PFSK-1 (cell line): ENCODE measurements around the gene TANGO2.

Experiments
- FOXP2 ChIP-seq: optimal IDR thresholded peaks from 2 replicates; pipeline ENCODE3; 2011; ENCODE audit warnings: borderline replicate concordance, control low read depth, inconsistent platforms; ENCODE audit not compliant: insufficient read depth; ENCODE audit errors: extremely low read length, extremely low read depth
- POLR2AphosphoS5 ChIP-seq: IDR thresholded peaks from 2 replicates; pipeline ENCODE4 v1.6.1; 2012; ENCODE audit warnings: low read depth, mild to moderate bottlenecking, control low read depth, low read length, moderate library complexity
- REST ChIP-seq, 2 experiments: IDR thresholded peaks; 2 replicates each; pipeline versions ENCODE4 v1.6.1 to v1.8.0; 2011 to 2012; ENCODE audit warnings: low read depth in 2 of 2, low read length in 2 of 2, control low read depth in 1 of 2, inconsistent platforms in 1 of 2, mild to moderate bottlenecking in 1 of 2, moderate library complexity in 1 of 2; ENCODE audit not compliant: insufficient read depth in 1 of 2
- SIN3A ChIP-seq: IDR thresholded peaks from 2 replicates; pipeline ENCODE4 v1.6.1; 2012; ENCODE audit warnings: mild to moderate bottlenecking, low read length, moderate library complexity, borderline replicate concordance; ENCODE audit not compliant: insufficient read depth
- TAF1 ChIP-seq: IDR thresholded peaks from 2 replicates; pipeline ENCODE4 v1.6.1; 2012; ENCODE audit warnings: low read length, control low read depth, borderline replicate concordance; ENCODE audit not compliant: insufficient read depth

Gene TANGO2

GRCh38 chr22:20061481-20061861 is 40.6 kb downstream of the TANGO2 start:
- TF ChIP-seq SIN3A (no peak), REST (IDR thresholded peaks at IDR 0.05; ENCODE audit: insufficient read depth in 1 of 2, low read depth in 2 of 2, low read length in 2 of 2) (no peak), TAF1 (no peak), POLR2AphosphoS5 (no peak), FOXP2 (no peak)

- TF ChIP-seq SIN3A (no peak), POLR2AphosphoS5 (no peak)
Measured at GRCh38 chr22:20062043-20062765, 41.3 kb downstream of the TANGO2 start.

- TF ChIP-seq SIN3A (no peak), FOXP2 (no peak), TAF1 (no peak), POLR2AphosphoS5 (no peak), REST (IDR thresholded peaks at IDR 0.05; ENCODE audit: insufficient read depth in 1 of 2, low read depth in 2 of 2, low read length in 2 of 2) (no peak)
Measured at GRCh38 chr22:20062766-20063083, 41.8 kb downstream of the TANGO2 start.

GRCh38 chr22:20063271-20064139 is 42.6 kb downstream of the TANGO2 start:
- no peak for TF ChIP-seq SIN3A
- no peak for TF ChIP-seq TAF1
- no peak for TF ChIP-seq FOXP2
- no peak for TF ChIP-seq REST (IDR thresholded peaks at IDR 0.05; ENCODE audit: insufficient read depth in 1 of 2, low read depth in 2 of 2, low read length in 2 of 2)
- TF ChIP-seq POLR2AphosphoS5, result no peak

- TF ChIP-seq FOXP2 (no peak), SIN3A (no peak), POLR2AphosphoS5 (no peak), REST (IDR thresholded peaks at IDR 0.05; ENCODE audit: insufficient read depth in 1 of 2, low read depth in 2 of 2, low read length in 2 of 2) (no peak), TAF1 (no peak)
Measured at GRCh38 chr22:20064140-20064480, 43.2 kb downstream of the TANGO2 start.
